BE2C (cell line): Measurements from ENCODE around the gene LRP5.

Source experiments
- DNase-seq: peaks from one replicate; pipeline ENCODE4 v3.0.0-alpha.2; 2020
- H3K27me3 ChIP-seq: fragments of 250-450 bp; sonication (Bioruptor Pico); 2 replicates; pipeline ENCODE4 v1.5.1; 2020; ENCODE audit warnings: mild to moderate bottlenecking
- H3K36me3 ChIP-seq: fragments of 250-450 bp; sonication (Bioruptor Pico); 2 replicates; pipeline ENCODE4 v1.5.1; 2020; ENCODE audit warnings: mild to moderate bottlenecking
- H3K4me1 ChIP-seq: fragments of 250-450 bp; sonication (Bioruptor Pico); 2 replicates; pipeline ENCODE4 v1.5.1; 2020
- H3K4me3 ChIP-seq: 2 replicates; pipeline ENCODE4 v1.5.1; 2011; ENCODE audit warnings: low read depth, low read length
- H3K9me3 ChIP-seq: fragments of 250-450 bp; sonication (Bioruptor Pico); 2 replicates; pipeline ENCODE4 v1.5.1; 2020
- CTCF ChIP-seq: IDR thresholded peaks from 2 replicates; pipeline ENCODE4 v1.5.1; 2012; ENCODE audit warnings: mild to moderate bottlenecking, low read depth, low read length

LRP5 gene

DNA sequence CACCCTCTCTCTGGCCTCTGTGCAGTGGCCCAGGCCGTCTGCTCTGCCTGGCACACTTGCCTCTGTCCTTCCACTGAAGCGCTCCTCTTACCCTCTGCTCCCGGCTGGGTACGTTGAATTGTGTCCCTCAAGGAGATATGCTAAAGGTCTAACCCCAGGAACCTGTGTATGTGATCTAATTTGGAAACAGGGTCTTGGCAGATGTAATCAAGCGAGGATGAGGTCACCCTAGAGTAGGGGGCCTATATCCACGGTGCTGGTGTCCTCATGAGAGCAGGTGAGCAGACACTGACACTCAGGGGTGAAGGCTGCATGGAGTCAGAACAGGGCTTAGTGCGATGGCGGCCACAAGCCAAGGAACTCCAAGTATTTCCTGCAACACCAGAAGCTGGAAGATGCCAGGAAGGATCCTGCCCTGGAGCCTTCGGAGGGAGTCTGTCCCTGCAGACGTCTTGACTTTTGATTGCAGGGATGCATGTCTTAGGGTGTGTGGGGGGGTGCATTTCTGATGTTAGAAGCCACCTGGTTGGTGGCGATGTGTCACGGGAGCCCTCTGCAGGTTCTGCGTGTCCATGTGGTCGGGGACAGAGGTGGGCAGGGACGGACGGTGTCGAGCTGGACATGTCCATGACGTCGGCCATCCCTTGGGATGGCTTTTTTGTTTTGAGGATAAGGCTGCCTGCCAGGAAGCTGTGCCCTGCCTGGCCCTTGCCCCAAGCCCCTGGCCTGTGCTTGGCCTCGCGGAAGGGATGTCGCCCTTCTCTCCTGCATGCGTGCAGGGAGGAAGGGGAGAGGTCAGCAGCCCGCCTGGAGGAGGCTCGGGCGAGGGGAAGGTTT, 68.6 kb downstream of the LRP5 start:
- H3K9me3 ChIP-seq, result no peaks in the 10 kb centered on the region
- H3K36me3 ChIP-seq, result peaks cover under 1% of the 10 kb centered on the region; the same call in 1 of the 2 replicates
- no peak for TF ChIP-seq CTCF
- H3K27me3 ChIP-seq, result no peaks in the 10 kb centered on the region
- no peak for DNase-seq
- H3K4me1 ChIP-seq, result no peaks in the 10 kb centered on the region
- H3K4me3 ChIP-seq, result no peak overlapping the region

DNA sequence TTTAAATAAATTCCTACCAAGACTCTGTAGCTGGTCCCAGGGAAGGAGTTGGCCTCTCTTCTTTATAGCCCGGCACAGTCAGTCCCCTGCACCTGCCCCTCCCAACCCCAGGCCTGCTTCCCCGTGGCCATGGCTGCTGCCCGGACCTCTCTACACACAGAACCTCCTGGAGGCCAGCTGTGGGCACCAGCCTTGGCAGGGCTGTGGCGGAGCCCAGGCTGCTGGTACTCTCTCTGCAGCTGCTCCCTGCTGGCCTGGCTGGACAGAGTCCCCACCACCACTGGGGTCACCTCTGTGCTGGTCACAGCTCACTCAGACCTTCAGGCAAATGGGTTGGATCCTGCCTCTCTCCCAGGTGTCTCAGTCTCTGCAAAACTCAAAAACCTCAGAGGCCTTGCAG, 69.3 kb downstream of the LRP5 start:
- DNase-seq, result no peak
- no peak overlapping the region for H3K4me3 ChIP-seq
- TF ChIP-seq CTCF, result no peak
- H3K4me1 ChIP-seq, result no peaks in the 10 kb centered on the region
- no peaks in the 10 kb centered on the region for H3K27me3 ChIP-seq
- H3K9me3 ChIP-seq, result no peaks in the 10 kb centered on the region
- peaks cover 7% of the 10 kb centered on the region for H3K36me3 ChIP-seq

GRCh38 chr11:68382358-68382998, 70.1 kb downstream of the LRP5 start:
- Histone ChIP-seq H3K4me1 (no peaks in the 10 kb centered on the region), H3K9me3 (no peaks in the 10 kb centered on the region), H3K4me3 (no peak overlapping the region), H3K36me3 (peaks cover 14% of the 10 kb centered on the region), H3K27me3 (no peaks in the 10 kb centered on the region)
- no peak for DNase-seq
- TF ChIP-seq CTCF, result no peak

DNA sequence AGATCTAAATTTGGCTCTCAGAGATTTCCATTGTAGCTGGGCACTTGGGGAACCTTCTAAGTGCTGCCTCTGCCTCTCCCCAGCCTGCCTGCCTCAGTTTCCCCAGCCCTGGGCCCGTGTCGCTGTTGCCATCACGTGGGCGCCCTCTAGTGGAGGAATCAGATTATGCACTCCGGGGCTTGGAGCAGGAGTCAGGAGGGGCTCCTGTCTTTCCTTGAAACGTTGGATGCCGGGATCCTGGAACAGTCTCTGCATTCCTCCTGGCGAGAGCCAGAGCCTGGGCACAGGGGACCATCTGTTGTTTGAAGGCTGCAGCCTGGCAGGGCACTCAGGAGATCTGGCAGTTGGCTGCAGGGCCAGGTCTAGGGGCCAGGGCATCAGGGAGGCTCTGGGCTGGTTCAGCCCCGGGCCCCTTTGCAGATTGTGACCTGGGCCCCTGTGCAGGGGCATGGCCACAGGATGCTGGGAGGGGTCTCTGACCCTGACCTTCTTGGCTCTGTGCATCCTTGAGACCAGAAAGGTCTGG, 71.6 kb downstream of the LRP5 start:
- no peaks in the 10 kb centered on the region for H3K27me3 ChIP-seq
- no peaks in the 10 kb centered on the region for H3K9me3 ChIP-seq
- peaks cover 14% of the 10 kb centered on the region for H3K36me3 ChIP-seq
- no peaks in the 10 kb centered on the region for H3K4me1 ChIP-seq
- H3K4me3 ChIP-seq, result no peak overlapping the region
- DNase-seq, result peak; percentile 78
- peak; percentile 97 for TF ChIP-seq CTCF

GRCh38 chr11:68384530-68385081, 72.2 kb downstream of the LRP5 start:
- peaks cover 18% of the 10 kb centered on the region for H3K36me3 ChIP-seq
- DNase-seq, result no peak
- no peak for TF ChIP-seq CTCF

More at GRCh38 chr11:68384530-68385081, 72.2 kb downstream of the LRP5 start:
- Histone ChIP-seq H3K9me3 (no peaks in the 10 kb centered on the region), H3K27me3 (no peaks in the 10 kb centered on the region), H3K4me1 (no peaks in the 10 kb centered on the region), H3K4me3 (no peak overlapping the region)
